Transverse colon (tissue), 3 donors: Measurements from ENCODE around the gene FAM13C.

Source experiments
- POLR2A ChIP-seq: fragments of 450-650 bp; IDR thresholded peaks from one replicate; pipeline ENCODE4 v1.6.1; 2016; ENCODE audit warnings: antibody characterized with exemption, mild to moderate bottlenecking, moderate library complexity
- TF ChIP-seq, protein P1 (sequence below), 5 experiments: fragments of 200-600 bp in 3 of 5; fragments of 450-650 bp in 2 of 5; sonication (generic) in 3 of 5; IDR thresholded peaks; 1 replicate in 2 of 5; 2 replicates in 3 of 5; pipeline ENCODE4 v1.5.1; 2016 to 2017; ENCODE audit warnings: antibody characterized with exemption in 5 of 5, inconsistent platforms in 3 of 5, mild to moderate bottlenecking in 2 of 5, moderate library complexity in 1 of 5

GRCh38 chr10:59322131-59322530 lies 40.2 kb downstream of the FAM13C start:
- TF ChIP-seq, protein P1, sequence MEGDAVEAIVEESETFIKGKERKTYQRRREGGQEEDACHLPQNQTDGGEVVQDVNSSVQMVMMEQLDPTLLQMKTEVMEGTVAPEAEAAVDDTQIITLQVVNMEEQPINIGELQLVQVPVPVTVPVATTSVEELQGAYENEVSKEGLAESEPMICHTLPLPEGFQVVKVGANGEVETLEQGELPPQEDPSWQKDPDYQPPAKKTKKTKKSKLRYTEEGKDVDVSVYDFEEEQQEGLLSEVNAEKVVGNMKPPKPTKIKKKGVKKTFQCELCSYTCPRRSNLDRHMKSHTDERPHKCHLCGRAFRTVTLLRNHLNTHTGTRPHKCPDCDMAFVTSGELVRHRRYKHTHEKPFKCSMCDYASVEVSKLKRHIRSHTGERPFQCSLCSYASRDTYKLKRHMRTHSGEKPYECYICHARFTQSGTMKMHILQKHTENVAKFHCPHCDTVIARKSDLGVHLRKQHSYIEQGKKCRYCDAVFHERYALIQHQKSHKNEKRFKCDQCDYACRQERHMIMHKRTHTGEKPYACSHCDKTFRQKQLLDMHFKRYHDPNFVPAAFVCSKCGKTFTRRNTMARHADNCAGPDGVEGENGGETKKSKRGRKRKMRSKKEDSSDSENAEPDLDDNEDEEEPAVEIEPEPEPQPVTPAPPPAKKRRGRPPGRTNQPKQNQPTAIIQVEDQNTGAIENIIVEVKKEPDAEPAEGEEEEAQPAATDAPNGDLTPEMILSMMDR (IDR thresholded peaks at IDR 0.05), result no peak
- no peak for TF ChIP-seq POLR2A
